ENCODE results near the gene TSC22D1.

DNA sequence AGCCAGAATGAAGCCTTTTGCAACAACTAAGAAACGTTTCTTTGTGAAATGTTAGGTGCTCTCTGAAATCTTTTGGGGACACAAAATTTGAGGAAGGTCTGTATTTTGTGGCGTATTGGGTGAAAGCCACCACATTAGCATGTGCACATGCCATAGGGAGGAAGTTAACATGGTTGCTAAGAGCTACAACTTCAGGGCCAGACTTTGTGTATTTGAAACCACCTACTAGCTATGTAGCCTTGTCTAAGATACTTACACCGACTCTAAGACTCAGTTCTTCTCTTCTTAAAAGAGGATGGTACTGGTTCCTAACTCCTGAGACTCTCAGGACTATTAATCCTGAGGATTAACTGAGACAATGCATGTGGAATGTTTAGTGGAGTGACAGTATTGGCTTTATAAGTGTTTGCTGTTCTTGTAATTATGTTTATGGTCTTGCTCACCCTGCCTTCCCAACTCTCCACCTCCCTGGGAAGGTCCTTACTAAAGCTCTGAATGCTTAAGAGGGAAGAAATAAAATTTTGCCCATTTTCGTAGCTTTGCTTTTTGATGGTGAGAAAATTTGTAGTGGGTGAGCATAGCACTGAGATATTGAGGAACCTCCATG is 187.0 kb downstream of the TSC22D1 start:
- TF ChIP-seq, protein P1, sequence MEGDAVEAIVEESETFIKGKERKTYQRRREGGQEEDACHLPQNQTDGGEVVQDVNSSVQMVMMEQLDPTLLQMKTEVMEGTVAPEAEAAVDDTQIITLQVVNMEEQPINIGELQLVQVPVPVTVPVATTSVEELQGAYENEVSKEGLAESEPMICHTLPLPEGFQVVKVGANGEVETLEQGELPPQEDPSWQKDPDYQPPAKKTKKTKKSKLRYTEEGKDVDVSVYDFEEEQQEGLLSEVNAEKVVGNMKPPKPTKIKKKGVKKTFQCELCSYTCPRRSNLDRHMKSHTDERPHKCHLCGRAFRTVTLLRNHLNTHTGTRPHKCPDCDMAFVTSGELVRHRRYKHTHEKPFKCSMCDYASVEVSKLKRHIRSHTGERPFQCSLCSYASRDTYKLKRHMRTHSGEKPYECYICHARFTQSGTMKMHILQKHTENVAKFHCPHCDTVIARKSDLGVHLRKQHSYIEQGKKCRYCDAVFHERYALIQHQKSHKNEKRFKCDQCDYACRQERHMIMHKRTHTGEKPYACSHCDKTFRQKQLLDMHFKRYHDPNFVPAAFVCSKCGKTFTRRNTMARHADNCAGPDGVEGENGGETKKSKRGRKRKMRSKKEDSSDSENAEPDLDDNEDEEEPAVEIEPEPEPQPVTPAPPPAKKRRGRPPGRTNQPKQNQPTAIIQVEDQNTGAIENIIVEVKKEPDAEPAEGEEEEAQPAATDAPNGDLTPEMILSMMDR (IDR thresholded peaks at IDR 0.05), result no peak
- no peak for TF ChIP-seq POLR2A (IDR thresholded peaks at IDR 0.05)
